GM18951 (cell line): ENCODE data around the gene EDNRA.

Experiments
- POLR2A ChIP-seq: IDR thresholded peaks from 4 replicates; pipeline ENCODE4 v1.6.1; 2011; ENCODE audit warnings: mild to moderate bottlenecking; ENCODE audit not compliant: insufficient read length, insufficient read depth; ENCODE audit errors: extremely low read depth
- in situ Hi-C: fragments of 300-500 bp; cut with MboI; formaldehyde crosslinking; loops from one replicate; pipeline ENCODE4 v1.12.0; 2022; ENCODE audit warnings: low sequenced_read_pairs, mixed read lengths, inconsistent platforms; ENCODE audit not compliant: unreplicated experiment

EDNRA gene

DNA sequence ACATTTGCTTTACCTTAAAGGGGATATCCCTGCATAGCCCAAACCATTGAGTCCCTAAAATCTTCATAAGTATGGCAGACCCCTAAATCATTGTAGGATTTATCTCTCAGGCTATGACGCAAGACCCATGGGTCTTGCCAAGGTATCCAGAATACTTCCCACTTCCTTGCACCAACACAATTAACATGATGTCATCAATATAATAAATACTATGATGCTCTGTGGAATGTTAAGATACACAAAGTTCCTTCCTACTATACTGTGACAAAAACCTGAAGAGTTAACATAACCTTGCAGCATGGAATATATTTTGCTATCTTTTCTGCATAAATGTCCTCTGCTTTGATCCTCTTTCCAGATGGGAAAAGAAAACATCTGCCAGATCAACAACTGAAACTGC lies 86.4 kb downstream of the EDNRA start:
- TF ChIP-seq POLR2A: no peak
- in situ Hi-C loops: no loop called here

GRCh38 chr4:147570616-147571015 lies 89.7 kb downstream of the EDNRA start:
- in situ Hi-C loops: no loop called here
- no peak for TF ChIP-seq POLR2A

- in situ Hi-C loops: no loop called here
- TF ChIP-seq POLR2A: no peak
These were observed 90.3 kb downstream of the EDNRA start for GRCh38 chr4:147571036-147571770.

DNA sequence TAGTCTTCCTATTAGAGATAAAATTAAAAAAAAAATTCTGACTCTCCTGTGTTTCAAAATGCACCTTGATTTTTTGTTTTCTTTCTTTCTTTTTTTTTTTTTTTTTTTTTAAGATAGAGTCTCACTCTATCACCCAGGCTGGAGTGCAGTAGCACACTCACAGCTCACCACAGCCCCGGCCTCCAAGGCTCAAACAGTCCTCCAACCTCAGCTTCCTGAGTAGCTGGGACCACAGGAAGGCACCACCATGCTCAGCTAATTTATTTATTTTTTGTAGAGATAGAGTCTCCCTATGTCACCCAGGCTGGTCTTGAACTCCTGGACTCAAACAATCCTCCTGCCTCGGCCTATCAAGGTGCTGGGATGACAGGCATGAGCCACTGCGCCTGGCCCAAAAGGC lies 95.2 kb downstream of the EDNRA start:
- in situ Hi-C loops: loop anchor here (25.0 kb wide), 1 partner anchor 414 kb away; no protein-coding TSS in a partner anchor

DNA sequence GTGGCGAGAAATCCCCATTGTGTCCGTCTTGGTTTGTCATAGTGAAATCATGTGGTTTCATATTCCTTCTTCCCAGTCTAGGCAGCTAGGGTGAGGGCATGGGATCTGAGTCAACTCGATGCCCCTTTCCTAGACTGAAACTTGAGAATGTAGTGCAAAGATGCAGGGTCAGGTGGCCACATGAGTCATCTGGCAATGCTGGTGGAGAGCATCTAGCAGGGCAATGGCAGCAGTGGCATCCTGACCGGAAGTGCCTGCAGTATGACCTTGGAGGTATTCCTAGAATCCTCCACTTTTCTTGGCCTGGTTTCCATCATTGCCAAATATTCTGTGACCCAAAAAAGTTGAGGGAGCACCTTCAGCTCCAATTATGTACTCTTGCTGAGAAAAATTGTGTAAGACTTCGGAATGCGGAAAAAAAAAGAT lies 97.2 kb downstream of the EDNRA start:
- no peak for TF ChIP-seq POLR2A
- in situ Hi-C loops: loop anchor here (25.0 kb wide), 1 partner anchor 416 kb away; no protein-coding TSS in a partner anchor

More for the DNA sequence above, 95.2 kb downstream of the EDNRA start:
- no peak for TF ChIP-seq POLR2A

- TF ChIP-seq POLR2A: no peak
- in situ Hi-C loops: loop anchor here (25.0 kb wide), 1 partner anchor 416 kb away; no protein-coding TSS in a partner anchor
These were observed 97.7 kb downstream of the EDNRA start for GRCh38 chr4:147578593-147578992.

GRCh38 chr4:147580396-147580795 lies 99.5 kb downstream of the EDNRA start:
- no peak for TF ChIP-seq POLR2A
- in situ Hi-C loops: loop anchor here (25.0 kb wide), 1 partner anchor 418 kb away; no protein-coding TSS in a partner anchor

DNA sequence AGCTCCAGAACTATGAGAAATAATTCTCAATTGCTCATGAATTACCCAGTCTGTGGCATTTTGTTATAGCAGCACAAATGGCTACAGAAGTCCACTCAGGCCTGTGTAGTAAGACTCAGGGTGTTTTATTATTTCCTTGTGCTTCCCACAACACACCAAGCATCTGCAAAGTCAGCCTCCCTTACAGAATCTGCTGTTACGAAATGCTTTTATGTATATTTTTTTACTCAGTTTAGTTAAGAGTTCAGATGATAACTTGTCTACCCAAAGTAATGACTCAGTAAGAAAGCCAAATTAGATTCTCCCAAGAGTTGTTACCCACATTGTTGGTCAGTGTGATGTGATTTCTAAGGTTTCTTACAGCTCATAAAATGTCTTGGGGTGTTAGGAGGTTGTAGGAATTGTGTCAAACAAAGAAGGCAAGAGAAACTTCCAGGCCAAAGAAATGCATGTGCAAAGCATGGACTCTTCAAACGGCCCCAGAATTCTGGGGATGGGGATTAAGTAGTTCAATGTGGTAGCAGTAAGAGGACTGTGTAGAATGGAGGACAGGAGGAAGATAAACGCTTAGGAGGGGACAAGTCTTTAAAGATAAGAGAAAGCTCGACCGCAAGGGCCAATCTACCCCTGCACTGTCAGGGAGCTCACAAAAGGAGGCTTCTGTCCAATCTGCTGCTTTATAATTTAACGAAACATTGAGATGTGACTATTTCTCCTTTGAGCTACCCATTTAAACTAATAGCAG lies 100.9 kb downstream of the EDNRA start:
- no peak for TF ChIP-seq POLR2A
- in situ Hi-C loops: loop anchor here (25.0 kb wide), 1 partner anchor 419 kb away; no protein-coding TSS in a partner anchor

- in situ Hi-C loops: loop anchor here (25.0 kb wide), 1 partner anchor 420 kb away; no protein-coding TSS in a partner anchor
These were observed 101.6 kb downstream of the EDNRA start for GRCh38 chr4:147582386-147583060.

DNA sequence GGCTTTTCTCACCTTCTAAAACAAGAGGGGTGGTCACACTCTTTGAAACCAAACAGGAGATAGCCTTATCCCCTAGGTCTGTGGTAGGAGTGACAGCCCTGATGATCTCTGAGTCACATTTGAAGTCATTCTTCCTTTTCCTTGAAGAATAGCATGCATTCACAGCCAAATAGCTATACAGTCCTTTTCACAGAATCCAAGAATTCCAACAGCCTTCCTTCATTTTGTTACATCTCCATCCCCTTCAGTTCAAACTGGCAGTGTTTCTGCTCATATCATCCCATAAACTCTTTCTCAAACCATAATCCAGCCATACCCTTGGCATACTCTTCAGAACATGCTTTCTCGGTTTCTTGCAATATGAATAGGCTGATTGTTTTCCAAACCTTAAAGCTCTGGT lies 103.0 kb downstream of the EDNRA start:
- no peak for TF ChIP-seq POLR2A
- in situ Hi-C loops: loop anchor here (25.0 kb wide), 1 partner anchor 422 kb away; no protein-coding TSS in a partner anchor

More at GRCh38 chr4:147582386-147583060, 101.6 kb downstream of the EDNRA start:
- no peak for TF ChIP-seq POLR2A

DNA sequence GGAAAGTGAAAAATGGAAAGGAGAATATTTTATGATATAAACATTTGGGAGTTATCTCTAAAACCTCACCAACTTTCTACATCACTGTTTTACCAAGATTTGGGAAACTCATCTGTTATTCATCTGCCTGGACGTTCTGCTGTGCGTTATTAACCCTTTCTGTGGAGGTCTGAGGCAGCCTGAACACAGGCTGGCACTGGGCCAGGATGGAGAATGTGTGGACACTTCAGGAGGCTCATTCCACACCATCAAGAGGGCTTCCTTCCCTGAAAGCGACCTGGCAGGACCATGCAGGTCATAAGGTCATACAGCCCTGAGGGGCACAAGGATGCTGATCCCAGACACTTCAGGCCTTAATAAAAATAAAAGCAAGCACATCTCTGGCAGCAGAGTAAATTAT lies 105.1 kb downstream of the EDNRA start:
- in situ Hi-C loops: loop anchor here (25.0 kb wide), 1 partner anchor 424 kb away; no protein-coding TSS in a partner anchor
- TF ChIP-seq POLR2A: no peak

DNA sequence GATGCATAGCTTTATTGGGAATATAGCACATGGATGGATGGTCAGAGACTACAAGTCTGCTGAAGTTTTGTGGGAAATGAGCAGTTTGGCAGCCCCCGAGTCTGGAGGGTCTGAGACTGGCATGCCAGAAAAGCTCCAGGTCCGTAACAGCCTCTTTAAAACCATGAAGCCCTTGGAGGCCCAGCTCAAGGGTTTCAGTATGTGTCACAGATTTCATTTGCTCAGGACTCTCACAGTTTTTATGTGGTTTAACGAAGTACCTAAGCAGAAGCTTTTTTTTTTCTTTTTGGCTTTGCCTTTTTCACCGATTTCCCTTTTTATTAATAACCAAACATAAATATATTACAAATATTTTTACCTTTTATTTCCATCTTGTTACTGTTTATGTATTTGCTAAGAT lies 105.7 kb downstream of the EDNRA start:
- TF ChIP-seq POLR2A: no peak
- in situ Hi-C loops: loop anchor here (25.0 kb wide), 1 partner anchor 424 kb away; no protein-coding TSS in a partner anchor

DNA sequence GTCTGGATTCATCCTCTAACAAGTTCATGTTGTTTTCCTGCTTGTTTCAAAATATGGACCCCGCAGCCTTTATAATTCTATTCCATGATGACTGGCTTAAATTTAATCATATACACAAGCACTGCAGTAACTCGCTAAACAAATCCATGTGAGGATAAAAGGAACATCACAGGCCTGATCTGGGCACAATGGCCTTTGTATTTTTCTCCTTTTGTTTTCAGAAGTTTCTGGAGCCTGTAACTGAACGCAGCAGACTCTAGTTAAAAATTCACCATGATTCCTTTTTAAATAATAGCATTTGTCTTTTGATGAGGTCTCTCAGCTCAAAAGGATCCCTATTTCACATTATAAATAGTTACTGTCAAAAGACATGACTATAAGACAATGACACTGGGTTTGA lies 106.1 kb downstream of the EDNRA start:
- no peak for TF ChIP-seq POLR2A
- in situ Hi-C loops: loop anchor here (25.0 kb wide), 1 partner anchor 425 kb away; no protein-coding TSS in a partner anchor
